ENCODE data around the gene MYH16. TPM values are rescaled to one million over a fixed set of nuclear protein-coding genes. Genes with fewer than 3 reads are reported as not detected.

The MYH16 gene
- total RNA-seq, 1 experiment from 2014 or later = 0.57 TPM

- TF ChIP-seq POLR2A (IDR thresholded peaks at IDR 0.05; ENCODE audit: borderline replicate concordance, extremely low read depth, insufficient read depth, insufficient read length) = no peak
- no peak for TF ChIP-seq TCF7L2 (IDR thresholded peaks at IDR 0.05; ENCODE audit: borderline replicate concordance, extremely low read depth, insufficient read depth, insufficient read length)
- Histone ChIP-seq H2AFZ (ENCODE audit: low read depth, low read length, poor library complexity, severe bottlenecking) (no peak overlapping the region), H3K27me3 (ENCODE audit: insufficient read depth, low read length) (no peaks in the 10 kb centered on the region), H3K9ac (ENCODE audit: low read length) (no peak overlapping the region), H3K9me2 (ENCODE audit: insufficient read depth) (no peaks in the 10 kb centered on the region), H3K4me3 (replicated peaks in 1 of 2; ENCODE audit: low read depth in 1 of 2, low read length in 2 of 2) (no peak overlapping the region), H3K4me2 (ENCODE audit: low read length) (no peak overlapping the region), H3K79me2 (ENCODE audit: insufficient read depth, low read length) (no peaks in the 10 kb centered on the region), H3K9me3 (ENCODE audit: control insufficient read depth in 1 of 2, insufficient read depth in 1 of 2, low read depth in 1 of 2, low read length in 2 of 2) (peaks cover 3 to 4% of the 10 kb centered on the region in 2 experiments; a peak in 1 of 4 replicates), H3K36me3 (ENCODE audit: control insufficient read depth in 1 of 2, insufficient read depth in 2 of 2, low read length in 2 of 2) (no peaks in the 10 kb centered on the region), H4K20me1 (ENCODE audit: insufficient read depth) (no peaks in the 10 kb centered on the region), H3K27ac (ENCODE audit: low read depth, low read length) (no peak overlapping the region), H3K4me1 (ENCODE audit: control insufficient read depth in 1 of 2, insufficient read depth in 2 of 2, low read length in 2 of 2) (peaks cover 0 to 8% of the 10 kb centered on the region in 2 experiments; a peak in 2 of 4 replicates)
- CTCF ChIA-PET = no interaction called here
- POLR2A ChIA-PET = no interaction called here
- ATAC-seq (no peak), DNase-seq (ENCODE audit: low read depth, low spot score) (no peak)
- intact Hi-C loops (cut with micrococcal nuclease) = no loop called here
- no TSS peak for BruUV-seq (replicated peaks)
- RAD21 ChIA-PET (ENCODE audit: low non-redundant PET in 1 of 2, low total read pairs in 2 of 2, uncharacterized antibody in 2 of 2, unreplicated experiment in 2 of 2) = no interaction called here
These were observed 36.5 kb downstream of the MYH16 start for GRCh38 chr7:99309111-99309510.

- DNase-seq (ENCODE audit: low read depth, low spot score) = no peak
- no peaks in the 10 kb centered on the region for H4K20me1 ChIP-seq (ENCODE audit: insufficient read depth)
- no peak for ATAC-seq
- H3K9me3 ChIP-seq (ENCODE audit: control insufficient read depth in 1 of 2, insufficient read depth in 1 of 2, low read depth in 1 of 2, low read length in 2 of 2) = peaks cover 3 to 4% of the 10 kb centered on the region in 2 experiments; a peak in 1 of 4 replicates
- H3K36me3 ChIP-seq (ENCODE audit: control insufficient read depth in 1 of 2, insufficient read depth in 2 of 2, low read length in 2 of 2) = no peaks in the 10 kb centered on the region
- no peak overlapping the region for H2AFZ ChIP-seq (ENCODE audit: low read depth, low read length, poor library complexity, severe bottlenecking)
- CTCF ChIA-PET = no interaction called here
- H3K4me1 ChIP-seq (ENCODE audit: control insufficient read depth in 1 of 2, insufficient read depth in 2 of 2, low read length in 2 of 2) = peaks cover 0 to 16% of the 10 kb centered on the region in 2 experiments; a peak in 2 of 4 replicates
- no peaks in the 10 kb centered on the region for H3K9me2 ChIP-seq (ENCODE audit: insufficient read depth)
- POLR2A ChIA-PET = no interaction called here
- H3K79me2 ChIP-seq (ENCODE audit: insufficient read depth, low read length) = no peaks in the 10 kb centered on the region
- H3K4me2 ChIP-seq (ENCODE audit: low read length) = no peak overlapping the region
- BruUV-seq (replicated peaks) = no TSS peak
- no peaks in the 10 kb centered on the region for H3K27me3 ChIP-seq (ENCODE audit: insufficient read depth, low read length)
- RAD21 ChIA-PET (ENCODE audit: low non-redundant PET in 1 of 2, low total read pairs in 2 of 2, uncharacterized antibody in 2 of 2, unreplicated experiment in 2 of 2) = interaction anchor here in 1 of 2 experiments (0.6 kb wide), 1 partner anchor 33 kb away, joined by 3 read pairs; no protein-coding TSS in a partner anchor
- no peak overlapping the region for H3K27ac ChIP-seq (ENCODE audit: low read depth, low read length)
- H3K9ac ChIP-seq (ENCODE audit: low read length) = no peak overlapping the region
- intact Hi-C loops (cut with micrococcal nuclease) = no loop called here
- no peak overlapping the region for H3K4me3 ChIP-seq (replicated peaks in 1 of 2; ENCODE audit: low read depth in 1 of 2, low read length in 2 of 2)
- no peak for TF ChIP-seq EZH2 (IDR thresholded peaks at IDR 0.05)
- no peak for TF ChIP-seq REST (IDR thresholded peaks at IDR 0.05; ENCODE audit: low read depth)
- no peak for TF ChIP-seq FOSL1 (IDR thresholded peaks at IDR 0.05; ENCODE audit: low read depth)
- no peak for TF ChIP-seq MAX (IDR thresholded peaks at IDR 0.05)
- no peak for TF ChIP-seq POLR2A (IDR thresholded peaks at IDR 0.05; ENCODE audit: borderline replicate concordance, extremely low read depth, insufficient read depth, insufficient read length)
- no peak for TF ChIP-seq CBX3 (IDR thresholded peaks at IDR 0.05; ENCODE audit: low read depth)
- no peak for TF ChIP-seq RAD21 (IDR thresholded peaks at IDR 0.05; ENCODE audit: low read depth)
- no peak for TF ChIP-seq SP1 (IDR thresholded peaks at IDR 0.05; ENCODE audit: low read depth)
- TF ChIP-seq CTCF (IDR thresholded peaks at IDR 0.05 in 2 of 3, conservative IDR thresholded peaks at IDR 0.05 in 1 of 3; ENCODE audit: borderline replicate concordance in 1 of 3, insufficient read depth in 1 of 3, low read depth in 2 of 3, low read length in 2 of 3) = no peak
- TF ChIP-seq ELF1 (IDR thresholded peaks at IDR 0.05; ENCODE audit: borderline replicate concordance, low read depth) = no peak
- TF ChIP-seq ZNF274 (IDR thresholded peaks at IDR 0.05; ENCODE audit: low read depth, low read length) = no peak
- TF ChIP-seq POLR2AphosphoS5 (IDR thresholded peaks at IDR 0.05; ENCODE audit: low read depth, low read length) = no peak
- TF ChIP-seq YY1 (IDR thresholded peaks at IDR 0.05; ENCODE audit: extremely low read depth, insufficient replicate concordance, low read depth, low read length) = no peak
- no peak for TF ChIP-seq ATF3 (IDR thresholded peaks at IDR 0.05)
- no peak for TF ChIP-seq ZFX (IDR thresholded peaks at IDR 0.05)
These were observed 37.4 kb downstream of the MYH16 start for GRCh38 chr7:99310004-99310403.

Measured in HCT116 (cell line).